NCI-H1092 (cell line): ENCODE results near the gene ZNF883.
"Not testable (repeated sequence)": the region's sequence is repeated elsewhere in the genome, so short reads cannot be mapped to it uniquely, and the experiment has no call there.

Experiments
- DNase-seq: peaks from one replicate; lab custom pipeline; 2025; lab: John Stamatoyannopoulos, UW

ZNF883 gene

GRCh38 chr9:113011911-113012381 is at the start of gene ZNF883:
Gene ZNF883 (minus strand): TSS chr9:113012192.
- peak; percentile 63 for DNase-seq

GRCh38 chr9:113061072-113061850 is 49.3 kb upstream of the ZNF883 start:
- DNase-seq, result peak; percentile 50

DNA sequence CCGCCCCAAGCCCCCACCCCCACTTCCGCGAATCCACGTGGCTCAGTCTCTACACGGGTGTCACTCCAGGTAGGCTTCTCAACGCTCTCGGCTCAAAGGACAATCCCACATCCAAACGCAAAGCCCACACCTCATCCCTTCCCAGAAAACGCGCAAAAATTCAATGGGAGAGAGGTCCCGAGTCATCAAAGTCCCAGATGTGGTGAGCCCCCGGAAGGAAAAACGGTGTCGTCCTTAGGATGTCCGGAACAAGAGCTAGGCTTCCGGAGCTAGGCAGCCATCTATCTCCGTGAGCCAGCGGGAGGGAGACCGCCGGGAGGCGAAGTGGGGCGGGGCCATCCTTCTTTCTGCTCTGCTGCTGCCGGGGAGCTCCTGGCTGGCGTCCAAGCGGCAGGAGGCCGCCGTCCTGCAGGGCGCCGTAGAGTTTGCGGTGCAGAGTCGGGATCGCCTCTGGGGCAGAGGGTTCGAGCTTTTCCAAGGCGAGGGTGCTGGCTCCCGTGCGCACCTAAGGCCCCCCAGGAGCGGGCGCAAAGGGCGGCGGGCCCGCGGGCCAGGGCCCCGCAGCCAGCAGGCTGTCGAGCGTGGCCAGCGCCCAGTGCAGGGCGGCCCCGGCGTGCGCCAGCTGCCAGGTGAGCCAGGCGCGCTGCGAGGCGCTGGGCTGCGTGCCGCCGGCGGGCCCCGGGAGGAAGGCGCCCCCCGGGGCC is 47.7 kb upstream of the ZNF883 start:
- DNase-seq, result not testable (repeated sequence)

DNA sequence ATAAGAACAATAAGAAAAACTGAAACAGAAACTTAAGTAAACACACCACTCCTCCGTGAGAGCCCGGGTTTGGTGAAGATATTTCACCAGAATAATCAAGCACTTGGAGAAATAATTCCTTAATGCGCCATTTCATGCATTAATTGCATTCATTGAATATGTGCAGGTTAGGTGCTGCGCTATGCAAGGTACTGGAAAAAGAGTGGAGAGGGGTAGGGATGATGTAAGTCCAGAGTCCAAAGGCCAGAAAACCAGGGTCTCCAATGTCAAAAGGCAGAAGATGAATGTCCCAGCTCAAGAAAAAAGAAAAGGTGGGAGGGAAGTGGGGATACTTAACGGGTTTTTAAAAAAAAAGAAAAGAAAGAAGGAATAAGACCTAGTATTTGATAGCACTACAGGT is 45.2 kb upstream of the ZNF883 start:
- no peak for DNase-seq

DNA sequence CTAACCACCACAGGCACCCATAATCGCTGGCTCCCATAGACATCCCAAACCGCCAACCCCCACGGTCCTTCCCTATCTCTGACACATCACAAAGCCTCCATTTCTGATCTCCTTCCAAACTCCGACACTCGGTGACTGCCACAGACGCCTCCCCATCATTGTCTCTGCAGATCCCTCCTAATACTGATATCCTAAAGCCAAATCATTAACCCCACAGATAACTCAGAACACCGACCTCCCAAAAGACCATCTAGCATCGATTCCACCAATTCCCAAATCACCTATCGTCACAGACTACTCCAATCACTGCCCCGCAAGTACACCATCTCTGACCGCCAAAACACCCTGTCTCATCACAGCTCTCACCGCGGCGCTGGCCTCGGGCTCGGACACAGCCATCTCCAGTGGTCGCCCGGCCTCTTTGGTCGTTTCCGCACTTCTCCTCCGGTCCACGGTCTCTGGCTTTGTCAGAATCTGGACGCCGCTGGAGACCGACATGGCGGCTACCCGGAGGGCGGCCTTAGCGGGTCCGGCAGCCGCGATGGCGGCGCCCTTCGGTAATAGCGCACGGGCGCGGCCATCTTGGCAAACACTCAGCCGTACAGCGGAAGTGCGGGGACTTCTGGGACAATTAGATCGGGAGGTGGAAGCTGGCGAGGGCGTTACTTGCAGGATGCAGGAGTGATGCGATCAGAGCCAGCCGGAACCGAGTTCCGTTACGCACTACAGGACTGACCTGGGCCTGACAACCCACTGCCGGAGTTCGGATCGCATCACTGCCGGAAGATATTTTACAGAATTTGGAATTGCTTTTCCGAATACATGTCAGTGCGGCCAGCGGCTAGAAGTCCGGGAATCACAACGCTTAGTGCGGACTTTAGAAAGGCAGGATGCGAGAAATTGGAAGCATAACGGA is 44.5 kb upstream of the ZNF883 start, which contains the start of gene ZFP37:
Gene ZFP37 (minus strand): TSS at position 534 of the 916 bp plus-strand sequence. CDS start 36 bp downstream, at position 498.
- peak; percentile 92 for DNase-seq

GRCh38 chr9:113042884-113043657 is 31.1 kb upstream of the ZNF883 start:
- no peak for DNase-seq

GRCh38 chr9:113026200-113026599 is 14.2 kb upstream of the ZNF883 start:
- DNase-seq, result no peak

DNA sequence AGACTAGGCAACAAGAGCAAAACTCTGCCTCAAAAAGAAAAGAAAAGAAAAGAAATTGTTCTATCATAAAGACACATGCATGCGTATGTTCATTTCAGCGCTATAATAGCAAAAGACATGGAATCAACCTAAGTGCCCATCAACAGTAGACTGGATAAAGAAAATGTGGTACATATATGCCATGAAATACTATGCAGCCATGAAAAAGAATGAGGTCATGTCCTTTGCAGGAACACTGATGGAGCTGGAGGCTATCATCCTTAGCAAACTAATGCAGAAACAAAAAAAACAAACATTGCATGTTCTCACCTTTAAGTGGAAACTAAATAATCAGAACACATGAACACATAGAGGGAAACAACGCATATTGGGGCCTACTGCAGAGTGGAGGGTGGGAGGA is 6.3 kb upstream of the ZNF883 start:
- no peak for DNase-seq

DNA sequence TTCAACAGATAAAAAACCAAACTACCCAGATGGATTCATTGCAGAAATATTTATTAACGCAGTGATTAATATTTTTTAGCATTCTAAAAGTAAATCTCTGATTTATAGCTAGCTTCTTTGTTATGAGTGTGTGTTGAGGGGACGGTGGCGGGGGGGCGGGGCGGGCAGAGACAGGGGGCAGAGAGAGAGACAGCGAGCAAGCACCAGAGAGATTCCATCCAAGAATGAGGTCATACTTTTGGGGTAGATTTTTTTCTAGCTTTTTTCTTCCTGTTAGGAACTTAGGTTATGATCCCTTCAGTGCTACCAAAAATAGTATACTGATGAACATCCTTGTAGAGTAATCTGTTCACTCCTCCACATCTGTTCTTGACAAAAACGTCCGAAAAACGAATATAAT is 500 bp upstream of the ZNF883 start:
- DNase-seq, result no peak

GRCh38 chr9:113005777-113006176 is 6.2 kb downstream of the ZNF883 start:
- no peak for DNase-seq

- no peak for DNase-seq
Observed at GRCh38 chr9:112997236-112997941, 14.6 kb downstream of the ZNF883 start.

- DNase-seq, result peak; percentile 3
Observed at GRCh38 chr9:112971415-112971814, 40.6 kb downstream of the ZNF883 start.

- DNase-seq, result peak; percentile 5
Observed at GRCh38 chr9:112970939-112971338, 41.1 kb downstream of the ZNF883 start.

- DNase-seq, result no peak
Observed at GRCh38 chr9:112969730-112970129, 42.3 kb downstream of the ZNF883 start.

DNA sequence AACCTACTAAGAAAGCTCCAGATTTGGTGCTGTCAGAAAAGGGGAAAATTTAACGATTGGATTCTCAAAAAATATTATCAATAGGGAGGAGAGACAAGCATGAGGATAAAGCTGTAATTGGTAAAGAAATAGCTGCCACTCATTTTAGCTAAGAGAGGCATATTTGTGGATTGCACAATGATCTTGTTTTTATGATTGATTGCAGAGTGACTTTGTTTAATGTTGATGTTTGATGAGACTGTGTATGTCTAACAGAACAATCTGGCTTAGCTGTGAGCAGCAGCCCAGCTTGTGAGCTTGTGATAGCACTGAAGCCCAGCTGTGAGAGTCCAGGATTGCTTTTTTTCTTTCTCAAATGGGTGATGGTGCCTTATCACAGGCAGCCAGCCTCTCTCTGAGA is 56.4 kb downstream of the ZNF883 start:
- no peak for DNase-seq

GRCh38 chr9:112945620-112946208 is 66.3 kb downstream of the ZNF883 start:
- DNase-seq, result no peak

- no peak for DNase-seq
Observed at GRCh38 chr9:112939418-112939817, 72.6 kb downstream of the ZNF883 start.

DNA sequence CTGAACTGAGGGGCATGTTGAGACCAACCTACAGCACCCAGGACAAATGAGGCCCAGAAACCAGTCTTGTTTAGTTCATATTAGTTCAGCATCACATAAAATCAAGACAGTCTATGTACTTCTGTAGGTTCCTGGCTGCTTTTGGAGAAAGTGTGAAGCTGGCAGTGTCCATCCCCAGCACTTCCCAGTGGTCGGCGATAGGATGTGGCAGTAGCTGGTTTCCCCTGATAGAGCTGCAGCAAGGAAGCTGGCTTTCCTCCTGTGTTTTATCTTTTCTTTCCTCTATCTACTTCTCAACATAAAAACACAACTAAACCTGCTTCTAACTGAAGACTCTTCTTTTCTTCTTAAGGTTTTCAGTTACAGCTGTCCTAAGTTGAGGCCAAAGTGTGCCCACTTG is 78.3 kb downstream of the ZNF883 start:
- DNase-seq, result no peak

DNA sequence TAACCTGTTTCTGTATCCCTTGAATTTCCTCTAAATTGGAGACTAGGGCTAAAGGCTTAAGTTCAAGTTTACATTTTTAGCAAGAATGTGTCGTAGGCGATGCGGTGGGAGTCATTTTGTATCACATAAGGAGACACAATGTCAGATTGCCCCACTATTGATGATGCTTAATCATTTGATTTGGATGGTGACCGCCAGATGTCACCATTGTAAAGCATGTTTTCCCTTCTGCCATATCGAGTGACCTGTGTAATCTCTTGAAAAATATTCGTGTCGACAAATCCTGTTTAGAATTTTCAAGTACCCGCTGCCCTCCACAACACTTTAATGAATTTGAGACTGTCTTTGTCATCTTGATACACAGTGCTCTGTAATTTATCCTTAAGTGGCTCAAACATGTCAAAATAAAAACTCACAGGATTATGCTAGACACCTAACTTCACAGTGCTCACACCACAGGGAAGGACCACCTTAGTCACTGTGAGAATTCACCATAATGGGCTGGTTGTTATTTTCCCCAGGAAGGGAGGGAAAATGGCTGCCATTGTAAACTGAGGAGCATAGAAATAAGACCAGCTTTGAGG is 86.8 kb downstream of the ZNF883 start:
- peak; percentile 35 for DNase-seq

- peak; percentile 30 for DNase-seq
Observed at GRCh38 chr9:112921549-112921948, 90.4 kb downstream of the ZNF883 start.
